PC-3 (cell line): Measurements from ENCODE around the gene RNF11.

Experiments
- CTCF ChIP-seq: fragments of 300-600 bp; sonication (generic); conservative IDR thresholded peaks from 2 replicates; pipeline ENCODE4 v1.5.1; 2017; ENCODE audit warnings: antibody characterized with exemption, low read depth, mild to moderate bottlenecking, low read length
- EZH2 ChIP-seq: fragments of 300-600 bp; sonication (generic); IDR thresholded peaks from one replicate; pipeline ENCODE4 v1.6.1; 2017; ENCODE audit warnings: antibody characterized with exemption, mild to moderate bottlenecking, low read length; ENCODE audit not compliant: unreplicated experiment

DNA sequence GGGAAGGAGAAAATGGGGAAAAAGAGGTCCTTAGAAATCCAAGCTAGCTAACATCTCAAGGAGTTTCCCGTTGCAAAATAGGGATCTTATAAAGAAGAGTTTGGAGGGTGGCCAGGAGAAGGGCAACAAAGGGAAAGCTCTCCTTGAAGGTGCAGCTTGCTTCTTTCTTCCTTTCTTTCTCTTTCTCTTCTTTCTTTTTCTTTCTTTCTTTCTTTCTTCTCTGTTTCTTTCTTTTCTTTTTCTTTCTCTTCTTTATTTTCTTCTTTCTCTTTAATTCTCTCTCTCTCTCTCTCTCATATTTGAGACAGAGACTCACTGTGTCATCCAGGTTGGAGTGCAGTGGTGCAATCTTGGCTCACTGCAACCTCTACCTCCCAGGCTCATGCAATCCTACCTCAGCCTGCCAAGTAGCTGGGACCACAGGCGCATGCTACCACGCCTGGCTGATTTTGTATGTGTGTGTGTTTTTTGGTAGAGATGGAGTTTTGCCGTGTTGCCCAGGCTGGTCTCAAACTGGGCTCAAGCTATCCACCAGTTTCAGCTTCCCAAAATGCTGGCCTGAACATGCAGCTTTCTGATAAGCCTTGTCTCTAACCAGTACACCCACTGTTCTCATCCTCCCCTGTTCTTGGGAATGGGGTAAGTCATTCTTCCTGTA lies 44.4 kb downstream of the RNF11 start:
- TF ChIP-seq CTCF (no peak), EZH2 (no peak)
